Pancreas (tissue), 10 donors: ENCODE measurements around the gene RPL31. TPM values are rescaled to one million over a fixed set of nuclear protein-coding genes. Genes with fewer than 3 reads are reported as not detected.

Source experiments
- ATAC-seq, 4 donors: fragments of 200-7000 bp; cut with Tn5 transposase; one replicate each; pipeline versions ENCODE4 v1.8.0 to v1.9.1; 2020; ENCODE audit warnings: mild to moderate bottlenecking in 4 of 4, moderate library complexity in 4 of 4
- DNase-seq, 6 donors: peaks; one replicate each; pipeline ENCODE4 v3.0.0-alpha.2; 2020
- FAIRE-seq: peaks from 2 replicates; lab custom pipeline; 2012; peaks lifted over from hg19 to GRCh38; lab: Jason Lieb, UNC
- H3K27ac ChIP-seq, 4 donors: fragments of 200-600 bp; sonication (generic); 1 replicate in 3 of 4; 2 replicates in 1 of 4; pipeline versions ENCODE4 v1.5.0 to v1.8.0; 2020
- H3K27me3 ChIP-seq, 4 donors: fragments of 200-600 bp; one replicate each; pipeline ENCODE4 v1.8.0; 2021
- H3K36me3 ChIP-seq, 3 donors: fragments of 200-600 bp; sonication (generic) in 1 of 3; one replicate each; pipeline versions ENCODE4 v1.5.0 to v1.8.0; 2020 to 2021
- H3K4me1 ChIP-seq, 3 donors: fragments of 200-600 bp; one replicate each; pipeline ENCODE4 v1.8.0; 2021
- H3K4me3 ChIP-seq, 4 donors: fragments of 200-600 bp; sonication (generic) in 2 of 4; one replicate each; pipeline versions ENCODE4 v1.5.0 to v1.8.0; 2020 to 2021
- H3K9me3 ChIP-seq, 4 donors: fragments of 200-600 bp; one replicate each; pipeline ENCODE4 v1.8.0; 2021
- WGBS, 2 donors: extraction: QIAGEN DNeasy Blood & Tissue Kit; methylation state at CpG; one replicate each; pipeline ENCODE4 v1.1.7; 2013; 5-methylcytosine and 5-hydroxymethylcytosine counted together
- intact Hi-C, 3 donors: fragments of 100-400 bp; cut with DNase I; formaldehyde crosslinking; loops; one replicate each; pipeline versions ENCODE4 v1.11.1 to v1.14.2; 2022
- polyA plus RNA-seq, 2 donors: library from polyadenylated mRNA; stranded (reverse); fragments of 200-250 nt; gene quantifications; one replicate each; pipeline ENCODE4 v1.2.3, GENCODE V29; 2013
- total RNA-seq, 6 donors: library from RNA; stranded (reverse); fragmentation: NEBNext Ultra II Directional in 4 of 6; extraction: Animal tissue kit (Norgen Biotek cat#: 25700) in 4 of 6; gene quantifications; one replicate each; pipeline versions ENCODE4 v1.2.1 to v1.2.4, GENCODE V29; 2021 to 2023
- TF ChIP-seq, protein P1 (sequence below), 4 donors: fragments of 200-600 bp; sonication (generic) in 3 of 4; IDR thresholded peaks; one replicate each; pipeline versions ENCODE4 v1.5.0 to v1.8.0; 2021; ENCODE audit warnings: antibody characterized with exemption in 4 of 4
- donor health status: healthy with polysubstance abuse.
- donor health status: DM: no; HTN: no; CAD: no; lungs with moderate emphysema.
- donor health status: DM: no; HTN: no; CAD: no.
- donor health status: control.
- donor health status: control.
- donor health status: Bipolar disorder and iron deficiency.
- donor health status: DM: yes; HTN: yes; CAD: no.
- donor health status: DM: no; HTN: no; CAD: no.
- donor health status: DM: no; HTN: no; CAD: no.
- donor health status: DM: yes; HTN: yes; CAD: no.

Gene RPL31
- total and polyA plus RNA-seq, 8 donors = 583 to 3,410 (median 959) TPM

DNA sequence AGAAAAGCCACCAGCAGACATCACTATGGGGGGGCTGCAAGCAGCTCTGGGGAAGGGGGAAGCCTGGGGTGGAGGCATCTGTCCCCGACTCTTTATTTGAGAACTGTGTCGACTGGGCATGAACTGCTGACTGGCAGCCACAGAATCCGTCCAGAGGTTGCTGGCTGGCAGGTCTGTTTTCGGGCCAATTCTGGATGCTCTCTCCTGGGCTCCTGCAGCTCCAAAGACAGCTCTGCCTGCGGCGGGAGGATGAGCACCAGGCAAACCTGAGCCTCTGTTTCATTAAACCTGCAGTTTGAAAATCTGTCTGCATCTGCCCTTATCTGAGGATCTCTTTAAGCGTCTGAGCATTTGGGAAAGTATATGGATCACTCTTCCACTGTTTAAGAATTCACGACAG, 34.4 kb upstream of the RPL31 start:
- intact Hi-C loops = no loop called here
- Histone ChIP-seq H3K27ac (no peak overlapping the region), H3K9me3 (no peaks in the 10 kb centered on the region)

DNA sequence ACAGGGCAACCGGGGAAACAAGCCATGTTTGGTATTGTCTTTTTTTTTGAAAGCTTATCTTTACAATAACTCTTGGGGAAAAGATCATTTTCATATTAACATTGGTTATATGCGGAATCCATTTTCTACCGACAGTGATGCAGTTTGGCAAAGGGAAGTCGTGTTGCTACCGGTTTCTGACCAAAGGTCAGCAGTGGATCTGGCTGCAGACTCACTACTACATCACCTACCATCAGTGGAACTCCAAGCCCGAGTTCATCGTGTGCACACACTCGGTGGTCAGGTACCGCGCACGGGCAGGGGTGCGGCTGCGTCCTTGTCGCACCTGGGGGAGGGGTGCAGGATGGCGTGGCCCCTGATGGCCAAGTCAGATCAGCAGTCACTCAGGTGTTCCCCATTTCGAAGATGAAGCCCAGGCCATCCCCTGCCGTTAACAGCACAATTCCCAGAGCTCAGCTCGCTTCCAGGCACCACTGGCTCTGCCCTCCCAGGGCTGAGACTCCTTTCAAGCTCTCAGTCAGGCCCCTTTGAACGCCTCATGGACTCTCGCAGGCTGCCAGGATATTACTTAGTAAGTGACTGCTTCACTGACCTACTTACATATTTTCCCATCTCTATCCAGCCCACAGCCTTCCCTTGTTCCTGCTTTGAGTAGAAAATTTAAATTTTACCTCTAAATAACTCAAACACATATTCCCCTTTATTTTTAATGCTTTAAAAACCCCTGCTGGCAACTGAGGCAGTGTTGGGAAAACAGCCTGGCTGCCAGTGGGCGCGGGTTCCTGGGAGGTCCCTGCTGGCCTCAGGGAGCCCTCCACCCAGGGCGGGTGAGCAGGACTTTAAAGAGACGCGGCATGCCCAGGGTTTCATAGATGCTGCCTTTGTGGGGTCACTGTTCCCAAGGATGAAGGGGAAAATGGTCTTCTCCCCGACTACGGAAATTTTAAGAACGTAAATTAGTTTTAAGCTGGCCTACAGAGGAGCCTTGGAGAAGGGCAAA, 33.6 kb upstream of the RPL31 start:
- DNase-seq (no peak), FAIRE-seq (no peak), ATAC-seq (no peak)
- intact Hi-C loops = no loop called here
- TF ChIP-seq, protein P1, sequence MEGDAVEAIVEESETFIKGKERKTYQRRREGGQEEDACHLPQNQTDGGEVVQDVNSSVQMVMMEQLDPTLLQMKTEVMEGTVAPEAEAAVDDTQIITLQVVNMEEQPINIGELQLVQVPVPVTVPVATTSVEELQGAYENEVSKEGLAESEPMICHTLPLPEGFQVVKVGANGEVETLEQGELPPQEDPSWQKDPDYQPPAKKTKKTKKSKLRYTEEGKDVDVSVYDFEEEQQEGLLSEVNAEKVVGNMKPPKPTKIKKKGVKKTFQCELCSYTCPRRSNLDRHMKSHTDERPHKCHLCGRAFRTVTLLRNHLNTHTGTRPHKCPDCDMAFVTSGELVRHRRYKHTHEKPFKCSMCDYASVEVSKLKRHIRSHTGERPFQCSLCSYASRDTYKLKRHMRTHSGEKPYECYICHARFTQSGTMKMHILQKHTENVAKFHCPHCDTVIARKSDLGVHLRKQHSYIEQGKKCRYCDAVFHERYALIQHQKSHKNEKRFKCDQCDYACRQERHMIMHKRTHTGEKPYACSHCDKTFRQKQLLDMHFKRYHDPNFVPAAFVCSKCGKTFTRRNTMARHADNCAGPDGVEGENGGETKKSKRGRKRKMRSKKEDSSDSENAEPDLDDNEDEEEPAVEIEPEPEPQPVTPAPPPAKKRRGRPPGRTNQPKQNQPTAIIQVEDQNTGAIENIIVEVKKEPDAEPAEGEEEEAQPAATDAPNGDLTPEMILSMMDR (IDR thresholded peaks at IDR 0.05) = no peak
- Histone ChIP-seq H3K4me3 (no peak overlapping the region), H3K36me3 (peaks cover 0 to 42% (median 0%) of the 10 kb centered on the region in 3 donors), H3K27me3 (no peaks in the 10 kb centered on the region), H3K27ac (no peak overlapping the region), H3K4me1 (no peaks in the 10 kb centered on the region), H3K9me3 (no peaks in the 10 kb centered on the region)
- WGBS, 2 donors = 91 to 94% methylated on average over 28 of the region's 28 CpGs

More for the DNA sequence above, 34.4 kb upstream of the RPL31 start:
- FAIRE-seq (no peak), DNase-seq (no peak), ATAC-seq (no peak)
- no peak overlapping the region for H3K4me3 ChIP-seq
- H3K4me1 ChIP-seq = no peaks in the 10 kb centered on the region
- 91 to 93% methylated on average over 8 of the region's 8 CpGs for WGBS, 2 donors
- H3K27me3 ChIP-seq = no peaks in the 10 kb centered on the region
- TF ChIP-seq, protein P1 (IDR thresholded peaks at IDR 0.05) = no peak
- peaks cover 0 to 39% (median 0%) of the 10 kb centered on the region in 3 donors for H3K36me3 ChIP-seq

DNA sequence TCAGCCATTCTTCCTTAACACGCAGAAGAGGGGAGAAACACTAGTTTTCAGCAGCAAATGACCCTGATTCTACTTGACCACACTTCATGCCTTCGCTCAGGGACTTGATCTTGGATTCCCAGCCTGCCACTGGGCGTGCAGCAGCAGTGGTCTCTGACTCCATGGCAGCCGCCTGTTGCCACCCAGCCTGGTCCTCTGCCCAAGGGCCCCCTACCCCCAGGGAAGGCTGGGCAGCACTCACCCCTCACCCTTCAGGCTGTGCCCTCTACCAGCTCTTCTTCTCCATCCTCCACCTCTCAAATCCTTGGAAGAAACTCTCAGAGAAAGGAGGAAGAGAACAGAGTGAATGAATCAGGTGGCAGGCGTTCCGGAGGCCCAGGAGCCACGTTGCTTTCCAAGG, 32.1 kb upstream of the RPL31 start:
- FAIRE-seq = no peak
- intact Hi-C loops = loop anchor here in 1 of 3 donors (10.0 kb wide), 1 partner anchor 355 kb away; no protein-coding TSS in a partner anchor
- 90 to 96% methylated on average over 7 of the region's 7 CpGs for WGBS, 2 donors
- H3K9me3 ChIP-seq = no peaks in the 10 kb centered on the region
- H3K27me3 ChIP-seq = no peaks in the 10 kb centered on the region
- no peak for ATAC-seq
- TF ChIP-seq, protein P1 (IDR thresholded peaks at IDR 0.05) = no peak
- H3K36me3 ChIP-seq = peaks cover 0 to 56% (median 0%) of the 10 kb centered on the region in 3 donors
- no peak overlapping the region for H3K4me3 ChIP-seq
- DNase-seq = no peak
- H3K27ac ChIP-seq = no peak overlapping the region
- H3K4me1 ChIP-seq = no peaks in the 10 kb centered on the region

DNA sequence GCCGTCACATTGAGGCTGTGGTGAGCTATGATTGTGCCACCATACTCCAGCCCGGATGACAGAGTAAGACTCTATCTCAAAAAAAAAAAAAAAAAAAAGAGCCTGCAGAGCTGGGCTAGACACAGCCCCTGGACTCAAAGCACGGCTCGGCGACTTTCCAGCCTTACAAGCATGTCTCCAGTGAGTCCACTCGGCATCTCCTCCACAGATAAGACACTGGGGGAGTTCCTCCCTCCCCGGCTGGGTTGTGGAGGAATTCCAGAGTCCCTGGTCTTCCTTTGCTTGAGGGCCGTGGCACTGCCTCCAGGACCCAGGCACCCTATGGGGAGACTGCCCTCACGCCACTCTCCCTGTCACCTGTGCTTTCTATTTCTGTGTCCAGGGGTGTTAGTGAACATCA, 30.9 kb upstream of the RPL31 start:
- H3K9me3 ChIP-seq = no peaks in the 10 kb centered on the region
- TF ChIP-seq, protein P1 (IDR thresholded peaks at IDR 0.05) = no peak
- no peaks in the 10 kb centered on the region for H3K27me3 ChIP-seq
- H3K27ac ChIP-seq = no peak overlapping the region
- intact Hi-C loops = loop anchor here in 1 of 3 donors (10.0 kb wide), 1 partner anchor 356 kb away; no protein-coding TSS in a partner anchor
- DNase-seq (no peak), ATAC-seq (no peak), FAIRE-seq (no peak)
- whole genome bisulfite sequencing, 2 donors = 90 to 94% methylated on average over 9 of the region's 9 CpGs
- H3K4me3 ChIP-seq = no peak overlapping the region
- H3K36me3 ChIP-seq = peaks cover 0 to 64% (median 7%) of the 10 kb centered on the region in 3 donors
- no peaks in the 10 kb centered on the region for H3K4me1 ChIP-seq
